CD1c-positive myeloid dendritic cell (primary cell): Measurements from ENCODE around the gene SYF2.
A peak's percentile ranks its signal among the peaks of the same experiment; 100 is the strongest.
"Not testable (repeated sequence)": the region's sequence is repeated elsewhere in the genome, so short reads cannot be mapped to it uniquely, and the experiment has no call there.

ENCODE experiments used
- DNase-seq: peaks from one replicate; pipeline ENCODE4 v3.0.0-alpha.2; 2016; ENCODE audit errors: extremely low spot score

SYF2 gene

DNA sequence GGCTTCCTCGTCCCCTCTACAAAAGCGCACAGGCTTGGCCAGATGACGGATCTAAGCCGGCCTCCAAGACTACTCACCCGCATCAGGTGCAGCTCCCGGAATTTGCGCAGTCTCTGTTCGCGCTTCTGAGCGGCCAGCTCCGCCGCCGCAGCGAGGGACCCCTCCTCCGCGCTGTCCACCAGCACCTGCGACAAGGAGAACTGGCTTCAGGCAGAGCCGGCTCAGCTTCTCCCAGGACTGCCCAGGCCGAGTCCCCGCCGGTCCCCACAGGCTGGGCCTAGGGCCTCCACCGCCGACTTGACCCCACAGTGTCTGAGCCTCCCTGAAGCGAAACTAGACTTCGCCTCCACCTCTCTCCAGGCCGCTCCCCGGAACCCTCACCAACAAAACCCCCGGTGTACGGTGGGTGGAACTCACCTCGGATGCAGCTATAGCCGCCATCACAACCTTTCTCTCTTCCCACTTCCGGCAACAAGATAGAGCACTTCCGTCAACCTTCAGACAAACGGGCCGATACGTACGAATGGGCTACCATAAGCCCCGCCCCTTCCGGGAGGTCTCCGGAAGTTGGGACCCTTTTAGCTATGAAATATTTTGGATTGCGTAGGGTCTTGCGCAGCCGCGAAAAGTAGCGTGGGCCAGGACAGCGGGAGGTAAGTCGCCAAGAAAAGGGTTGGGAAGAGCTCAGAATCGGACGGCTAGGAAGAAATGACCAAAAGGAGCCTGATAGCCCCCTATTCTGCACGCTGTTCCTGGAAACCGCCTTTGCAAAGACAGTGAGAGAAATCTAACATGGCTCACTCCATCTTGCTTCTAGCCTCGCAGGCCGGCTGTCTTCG, at the start of gene SYF2:
Gene SYF2 (minus strand): TSS at position 476 of the 839 bp plus-strand sequence. CDS start 35 bp downstream, at position 441.
- DNase-seq: peak; percentile 93

DNA sequence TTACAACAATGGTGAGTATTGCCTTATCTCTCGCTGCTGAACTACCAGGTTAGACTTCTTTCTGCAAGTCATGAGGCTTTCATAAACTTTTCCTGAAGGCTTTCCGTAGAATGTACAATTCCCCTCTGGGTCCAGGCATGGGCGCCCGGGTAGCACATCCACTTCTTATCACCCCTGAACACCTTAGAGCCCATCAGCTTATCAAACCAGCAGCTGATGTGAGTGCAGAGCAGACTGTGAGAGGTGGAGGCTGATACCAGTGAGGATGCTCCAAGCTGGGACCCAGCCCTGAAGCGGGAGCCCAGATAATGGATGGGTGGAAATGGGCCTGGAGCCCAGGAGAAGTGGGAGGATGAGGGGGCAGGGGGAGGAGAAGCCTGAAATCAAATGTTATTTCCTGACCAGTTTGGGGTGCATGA, 47.4 kb upstream of the SYF2 start:
- not testable (repeated sequence) for DNase-seq

DNA sequence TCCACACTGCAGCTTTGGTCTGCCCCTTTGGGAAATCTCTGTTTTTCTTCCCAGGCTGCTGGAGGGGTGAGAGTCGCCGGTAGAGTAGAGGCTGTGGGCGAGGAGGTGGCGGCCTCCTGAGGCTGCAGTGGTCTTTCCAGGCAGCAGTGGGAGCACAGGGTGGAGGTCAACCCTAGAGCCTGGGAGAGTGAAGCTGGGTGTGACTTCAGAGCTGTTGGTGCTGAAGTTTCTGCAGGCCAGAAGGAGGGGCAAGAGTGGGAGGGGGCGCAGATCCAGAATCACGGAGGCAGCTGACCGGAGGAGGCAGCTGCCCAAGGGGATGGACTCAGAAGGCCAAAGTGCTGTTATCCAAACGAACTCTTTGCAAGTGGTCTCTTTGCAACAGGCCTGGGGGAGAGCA, 46.5 kb upstream of the SYF2 start:
- DNase-seq: not testable (repeated sequence)

DNA sequence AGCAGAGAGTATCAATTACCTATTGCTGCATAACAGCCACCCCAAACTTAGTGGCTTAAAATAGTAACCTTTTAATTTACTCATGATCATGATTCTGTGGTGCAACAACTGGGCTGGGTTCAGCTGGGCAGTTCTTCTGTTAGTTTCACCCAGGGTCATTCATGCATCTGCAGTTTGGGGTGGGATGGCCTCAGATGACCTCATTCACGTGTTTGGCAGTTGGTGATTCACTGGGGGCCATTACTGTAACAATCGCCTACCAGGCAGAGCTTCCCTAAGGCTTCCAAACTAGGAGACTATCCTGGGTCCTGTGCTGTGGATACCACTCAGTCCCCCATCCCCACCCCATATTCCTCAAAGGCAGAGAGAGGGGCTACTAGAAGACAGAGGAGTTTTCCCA, 46.1 kb upstream of the SYF2 start:
- DNase-seq: not testable (repeated sequence)

DNA sequence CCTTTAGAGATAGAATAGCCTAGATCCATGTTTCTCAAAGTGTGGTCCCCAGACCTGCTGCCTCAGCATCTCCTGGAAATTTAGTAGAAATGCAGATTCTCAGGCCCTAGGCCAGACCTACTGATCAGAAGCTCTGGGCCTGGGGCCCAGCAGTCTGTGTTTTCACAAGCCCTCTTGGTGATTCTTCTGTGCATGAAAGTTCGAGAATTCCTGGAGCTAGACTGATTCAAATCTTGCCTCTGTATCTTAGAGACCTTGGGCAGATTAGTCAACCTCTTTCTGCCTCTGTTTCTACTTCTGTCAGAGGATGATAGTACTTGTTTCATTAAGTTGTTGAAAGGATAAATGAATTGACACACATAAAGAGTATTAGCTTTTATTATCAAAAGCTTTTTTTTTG, 45.0 kb upstream of the SYF2 start:
- not testable (repeated sequence) for DNase-seq

DNA sequence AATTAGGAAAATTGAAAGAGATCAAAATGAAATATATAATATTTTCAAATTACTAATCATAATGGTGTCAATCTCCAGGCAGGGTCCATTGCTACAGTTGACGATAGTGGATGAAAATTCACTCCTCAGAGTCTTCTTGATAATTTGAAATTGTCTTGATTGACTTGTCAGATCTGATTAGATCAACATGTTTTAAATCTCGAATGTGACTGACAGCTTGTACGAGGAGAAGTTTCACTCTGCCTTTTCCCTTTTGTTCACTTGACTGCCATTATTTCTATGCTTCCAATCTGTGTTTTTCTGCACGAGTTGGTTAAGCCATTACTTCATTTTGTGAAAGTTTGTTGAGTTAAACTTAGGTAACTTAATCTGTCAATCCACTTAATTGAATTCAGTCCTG, 43.3 kb upstream of the SYF2 start:
- not testable (repeated sequence) for DNase-seq

DNA sequence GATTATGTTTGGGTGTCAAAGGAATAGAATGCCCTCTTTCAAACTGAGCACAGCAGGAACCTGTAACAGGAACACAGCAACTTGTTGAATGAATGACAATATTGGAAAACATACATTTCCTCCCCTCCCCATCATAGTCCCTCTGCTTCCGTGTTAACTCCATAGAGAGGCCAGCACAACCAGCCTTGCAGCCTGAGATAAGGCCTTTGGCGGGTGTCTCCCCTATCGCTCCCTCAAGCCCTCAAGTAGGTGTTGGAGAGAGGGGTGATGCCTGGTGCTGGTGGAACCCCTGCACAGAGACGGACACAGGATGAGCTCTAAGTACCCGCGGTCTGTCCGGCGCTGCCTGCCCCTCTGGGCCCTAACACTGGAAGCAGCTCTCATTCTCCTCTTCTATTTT, 39.9 kb upstream of the SYF2 start, which contains the start of gene RHD:
Gene RHD (plus strand): TSS at position 272 of the 400 bp plus-strand sequence. CDS start 39 bp downstream, at position 311.
- DNase-seq: not testable (repeated sequence)

DNA sequence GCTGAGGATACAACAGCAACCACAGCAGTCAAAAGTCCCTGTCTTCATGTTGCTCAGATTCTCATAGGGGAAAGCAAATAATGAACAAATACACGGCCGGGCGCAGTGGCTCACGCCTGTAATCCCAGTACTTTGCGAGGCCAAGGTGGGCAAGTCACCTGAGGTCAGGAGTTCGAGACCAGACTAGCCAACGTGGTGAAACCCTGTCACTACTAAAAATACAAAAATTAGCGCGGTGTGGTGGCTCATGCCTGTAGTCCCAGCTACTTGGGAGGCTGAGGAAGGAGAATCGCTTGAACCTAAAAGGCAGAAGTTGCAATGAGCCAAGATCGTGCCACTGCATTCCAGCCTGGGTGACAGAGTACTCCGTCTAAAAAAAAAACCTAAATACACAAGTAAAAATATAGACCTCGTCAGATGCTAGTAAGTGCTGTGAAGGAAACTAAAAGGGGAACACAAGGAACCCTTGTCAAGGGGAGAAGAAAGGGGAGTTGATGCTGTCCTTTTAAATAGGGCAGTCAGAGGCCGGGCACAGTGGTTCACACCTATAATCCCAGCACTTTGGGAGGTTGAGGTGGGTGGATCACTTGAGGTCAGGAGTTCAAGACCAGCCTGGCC, 36.0 kb upstream of the SYF2 start:
- not testable (repeated sequence) for DNase-seq

DNA sequence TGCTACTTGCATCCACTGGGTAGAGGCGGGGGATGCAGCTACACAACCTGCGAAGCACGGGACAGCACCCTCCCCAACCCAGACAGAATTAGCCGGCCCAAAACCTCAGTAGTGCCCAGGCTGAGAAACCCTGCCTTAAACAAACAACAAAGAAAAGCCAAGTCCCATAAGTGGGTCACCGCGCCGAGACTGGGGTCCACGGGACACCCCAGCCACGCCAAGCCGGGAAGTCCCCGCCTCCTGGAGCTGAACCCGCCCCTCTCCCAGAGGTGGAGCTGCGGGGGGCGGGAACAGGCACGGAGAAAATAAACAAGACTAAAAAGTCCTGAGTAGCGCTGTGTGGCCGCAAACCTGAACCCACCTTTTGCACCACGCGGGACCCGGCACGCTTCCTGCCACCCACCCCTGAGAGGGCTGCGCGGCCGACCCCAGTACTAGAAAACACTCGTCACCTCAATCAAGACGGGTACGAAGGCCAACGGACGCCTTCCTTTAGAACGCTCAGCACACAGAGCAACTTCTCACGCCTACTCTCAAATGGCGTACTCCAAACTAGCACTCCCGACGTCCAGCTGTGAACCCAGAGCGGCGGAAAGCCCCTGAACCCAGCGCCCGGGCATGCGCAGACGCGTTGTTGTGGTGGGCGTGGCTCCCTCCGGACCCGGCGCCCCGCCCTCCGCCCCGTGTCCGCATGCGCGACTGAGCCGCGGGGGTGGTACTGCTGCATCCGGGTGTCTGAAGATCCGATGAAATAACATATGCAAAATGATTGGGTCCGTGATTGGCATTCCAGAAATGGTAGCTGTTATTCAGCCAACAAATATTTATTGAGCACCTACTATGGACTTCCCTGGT, 35.2 kb upstream of the SYF2 start:
- DNase-seq: not testable (repeated sequence)

DNA sequence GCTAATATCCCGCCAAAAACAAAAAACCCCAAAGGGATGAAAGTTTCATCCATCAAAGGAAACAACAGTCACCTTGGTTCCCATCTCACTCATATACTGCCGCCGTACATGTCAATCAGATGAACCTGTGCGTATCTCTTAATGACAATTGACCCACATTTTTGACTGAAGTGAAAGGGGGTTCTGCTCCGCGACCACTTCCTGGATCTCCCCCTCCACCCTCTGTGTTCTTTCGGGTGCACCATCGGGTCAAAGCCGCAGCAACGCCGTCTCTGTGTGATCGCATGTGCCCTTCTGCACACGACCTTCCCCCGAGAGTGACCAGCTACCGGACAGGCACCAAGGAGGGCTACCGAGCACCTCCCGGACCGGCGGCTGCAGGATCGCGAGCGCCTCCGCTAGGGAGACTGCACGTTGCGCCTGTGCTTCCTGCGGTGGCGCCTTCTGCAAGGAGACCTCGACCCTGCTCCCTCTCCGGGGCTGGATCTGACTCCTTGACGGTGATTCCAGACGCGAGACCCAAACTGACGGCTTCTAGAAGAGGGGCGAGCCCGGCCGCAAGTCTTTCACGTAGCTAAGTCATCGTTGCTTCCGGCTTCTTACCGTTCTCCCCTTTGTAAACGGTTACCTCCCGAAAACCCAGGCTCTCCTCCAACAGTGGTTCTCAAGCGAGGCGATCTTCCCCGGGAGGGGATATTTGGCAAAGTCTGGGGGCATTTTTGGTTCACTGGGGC, 34.4 kb upstream of the SYF2 start:
- DNase-seq: not testable (repeated sequence)

DNA sequence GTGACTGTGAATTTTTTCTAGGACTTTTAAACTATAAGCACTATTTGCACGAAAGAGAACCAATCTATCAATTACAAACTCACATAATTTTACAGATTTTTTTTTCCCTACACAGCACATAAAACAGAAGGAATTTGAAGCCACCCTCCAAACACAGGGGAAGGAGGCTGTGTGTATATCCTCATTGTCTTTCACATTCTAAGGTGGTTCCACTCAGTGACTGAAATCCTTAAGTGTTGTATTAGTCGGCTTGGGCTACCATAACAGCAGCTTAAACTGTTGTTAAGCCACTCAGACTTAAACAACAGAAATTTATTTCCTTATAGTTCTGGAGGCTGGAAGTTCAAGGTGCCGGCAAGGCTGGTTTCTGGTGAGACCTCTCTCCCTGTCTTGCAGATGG, 28.0 kb upstream of the SYF2 start:
- DNase-seq: not testable (repeated sequence)

DNA sequence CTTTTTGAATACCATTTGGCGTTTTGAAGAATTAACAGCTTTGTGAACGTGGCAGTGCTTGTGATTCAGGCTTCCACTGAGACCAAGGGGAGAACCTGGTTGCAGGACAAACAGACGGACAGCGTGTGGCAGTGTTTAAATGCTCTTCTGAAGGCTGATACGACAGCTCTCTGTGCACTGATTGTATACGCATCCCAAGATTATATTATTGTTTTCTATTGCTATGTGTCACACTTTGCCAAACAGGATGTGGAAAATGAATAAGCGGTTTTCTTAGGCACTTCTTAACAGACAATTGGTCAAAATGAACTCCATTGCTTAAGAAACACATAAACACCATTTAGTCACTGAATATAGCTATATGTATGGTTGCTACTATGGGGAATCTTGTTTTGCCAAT, 27.5 kb upstream of the SYF2 start:
- DNase-seq: not testable (repeated sequence)

DNA sequence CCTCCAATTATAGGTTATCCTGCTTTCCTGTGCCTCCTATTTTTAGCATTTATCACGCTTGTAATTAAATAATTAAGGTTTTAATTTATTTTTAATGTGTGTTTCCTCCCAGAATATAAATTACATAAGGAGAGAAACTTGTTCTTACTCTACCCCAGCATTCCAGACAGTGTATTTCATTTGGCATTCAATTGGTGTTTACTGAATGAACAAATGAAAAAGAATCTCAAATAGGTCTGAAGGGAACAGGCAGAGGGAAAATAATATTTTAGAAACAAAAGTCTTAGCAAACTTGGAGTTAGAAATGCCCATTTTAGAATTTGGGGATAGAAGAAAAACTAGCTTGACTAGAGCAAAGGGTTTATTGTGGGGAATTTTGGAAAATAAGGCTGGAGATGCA, 24.9 kb upstream of the SYF2 start:
- DNase-seq: no peak

DNA sequence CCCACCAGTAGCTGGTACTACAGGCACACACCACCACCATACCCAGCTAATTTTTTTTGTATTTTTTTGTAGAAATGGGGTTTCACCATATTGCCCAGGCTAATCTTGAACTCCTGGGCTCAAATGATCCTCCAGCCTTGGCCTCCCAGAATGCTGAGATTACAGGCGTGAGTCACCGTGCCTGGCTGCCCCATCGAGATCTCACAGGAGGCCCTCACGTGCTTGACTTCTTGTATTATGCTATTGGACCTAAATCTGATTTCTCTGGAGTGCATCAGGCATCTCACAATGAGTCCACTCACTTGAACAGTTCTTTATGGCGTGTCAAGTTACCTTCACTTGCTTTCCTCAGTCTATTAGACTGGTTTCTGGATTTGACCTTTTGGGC, 24.3 kb upstream of the SYF2 start:
- no peak for DNase-seq

DNA sequence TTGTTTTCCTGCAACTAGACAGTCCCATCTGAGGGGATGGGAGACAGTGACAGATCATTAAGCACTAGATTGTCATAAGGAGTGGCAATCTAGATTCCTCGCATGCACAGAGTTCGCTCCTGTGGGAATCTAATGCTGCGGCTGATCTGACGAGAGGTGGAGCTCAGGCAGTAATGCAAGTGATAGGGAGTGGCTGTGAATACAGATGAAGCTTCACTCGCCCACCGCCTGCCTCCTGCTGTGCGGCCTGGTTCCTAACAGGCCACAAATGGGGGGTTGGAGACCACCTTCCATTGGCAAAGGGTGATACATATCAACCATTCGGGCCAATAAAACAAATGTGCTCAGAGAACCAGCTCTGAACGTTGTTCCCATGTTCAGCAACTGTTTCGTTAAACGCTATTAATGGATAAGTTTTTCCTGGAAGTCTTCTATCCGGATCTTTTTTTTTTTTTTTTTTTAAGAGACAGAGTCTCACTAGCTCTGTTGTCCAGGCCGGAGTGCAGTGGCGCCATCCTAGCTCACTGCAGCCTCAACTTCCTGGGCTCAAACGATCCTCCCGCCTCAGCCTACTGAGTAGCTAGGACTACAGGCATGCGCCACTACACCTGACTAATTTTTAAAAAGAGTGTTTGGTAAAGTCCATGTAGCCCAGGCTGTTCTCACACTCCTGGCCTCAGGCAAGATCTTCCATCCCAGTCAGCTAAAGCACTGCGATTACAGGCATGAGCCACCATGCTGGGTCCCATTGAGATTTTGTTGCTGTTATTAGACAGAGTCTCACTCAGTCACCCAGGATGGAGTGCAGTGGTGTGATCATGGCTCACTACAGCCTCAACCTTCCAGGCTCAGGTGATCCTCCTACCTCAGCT, 23.6 kb upstream of the SYF2 start:
- no peak for DNase-seq

DNA sequence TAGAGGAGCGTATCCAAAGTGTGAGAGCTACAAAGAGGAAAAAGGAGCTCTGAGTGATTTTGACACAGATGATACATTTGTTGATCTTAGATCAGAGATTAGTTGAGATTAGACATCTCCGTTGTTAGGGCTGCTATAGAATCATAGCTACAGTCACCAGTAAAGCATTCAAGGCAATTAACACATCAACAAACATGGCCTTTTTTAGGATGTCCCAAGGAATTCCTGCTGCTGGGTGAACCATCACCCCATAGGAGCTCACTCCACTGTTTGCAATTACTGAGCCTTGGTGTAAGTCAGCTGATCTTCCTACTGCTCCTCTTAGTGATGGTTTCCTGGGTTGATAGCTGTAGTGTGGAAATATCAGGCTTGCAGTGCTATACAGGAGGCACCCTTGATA, 21.6 kb upstream of the SYF2 start:
- DNase-seq: no peak

DNA sequence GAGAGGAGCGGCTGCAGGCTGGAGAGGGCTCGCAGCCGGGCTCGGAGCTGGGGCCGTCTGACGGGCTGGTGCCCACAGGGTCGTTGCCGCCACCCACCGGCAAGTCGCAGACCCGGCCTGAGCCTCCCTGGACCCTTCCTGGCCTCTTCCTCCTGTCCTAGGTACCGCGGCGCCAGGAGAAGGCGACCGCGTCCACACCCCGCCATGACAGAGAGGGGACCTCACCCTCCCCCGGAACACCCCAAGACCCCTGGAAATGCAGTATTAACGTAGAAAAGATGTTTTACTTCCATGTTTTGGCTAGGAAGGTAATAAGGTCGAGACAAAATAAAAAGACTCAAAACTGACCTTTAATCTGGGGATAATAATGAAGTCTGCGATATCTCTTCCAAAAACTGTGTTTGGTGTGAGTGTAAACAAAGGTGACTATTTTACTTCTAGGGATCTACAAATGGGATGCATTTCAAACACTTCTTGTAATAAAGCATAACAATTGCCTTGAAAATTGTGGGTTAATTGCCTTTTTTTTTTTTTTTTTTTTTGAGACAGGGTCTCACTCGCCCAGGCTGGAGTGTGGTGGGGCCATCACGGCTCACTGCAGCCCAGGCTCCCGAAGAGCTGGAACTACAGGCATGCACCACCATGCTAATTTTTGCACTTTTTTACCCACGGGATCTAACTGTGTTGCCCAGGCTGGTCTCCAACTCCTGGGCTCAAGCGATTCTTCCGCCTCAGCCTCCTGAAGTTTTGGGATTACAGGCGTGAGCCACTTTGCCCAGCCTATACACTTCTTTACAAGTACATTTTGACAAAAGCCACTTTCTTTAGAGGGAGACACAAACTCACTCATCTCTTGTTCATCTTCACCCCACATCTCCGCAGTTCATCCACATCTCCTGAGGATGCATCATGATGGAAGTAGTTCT, 15.8 kb upstream of the SYF2 start:
- no peak for DNase-seq

DNA sequence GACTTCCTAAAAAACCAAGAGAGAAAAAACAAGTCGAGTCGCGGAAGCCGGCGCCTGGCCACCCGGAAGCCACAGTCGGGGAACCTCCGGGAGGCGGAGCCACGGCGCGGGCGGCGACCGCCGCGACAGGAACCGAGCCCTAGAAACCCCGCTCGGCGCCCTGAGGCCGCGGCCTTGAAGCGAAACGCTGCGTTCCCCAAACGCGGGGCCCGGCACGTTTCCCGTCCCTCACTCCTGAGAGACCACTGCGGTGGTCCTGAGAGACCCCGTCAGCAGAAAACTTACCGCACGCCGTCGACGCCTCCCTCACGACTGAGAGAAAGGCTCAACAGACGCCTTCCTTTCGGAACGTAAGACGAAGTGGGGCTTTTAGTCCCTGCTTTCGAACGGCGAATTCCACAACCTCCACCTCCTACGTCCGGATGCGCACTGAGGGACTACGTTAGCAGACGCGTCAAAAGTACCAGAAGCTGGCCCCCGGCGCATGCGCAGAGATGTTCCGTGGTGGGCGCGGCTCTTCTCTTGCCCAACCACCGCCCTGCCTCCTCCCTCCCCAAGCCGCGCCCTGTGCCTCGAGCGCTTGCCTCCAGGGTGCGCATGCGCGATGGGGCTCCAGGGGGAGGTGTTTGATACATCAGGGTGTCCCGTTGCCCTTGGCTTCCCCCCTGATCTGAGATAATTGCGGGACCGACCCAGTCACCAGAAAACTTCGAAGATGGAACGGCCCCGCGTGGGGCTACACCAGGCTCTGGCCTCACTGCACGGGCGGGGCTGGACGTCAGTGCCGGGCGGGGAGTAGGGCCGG, 14.9 kb upstream of the SYF2 start, which contains the start of gene RSRP1:
Gene RSRP1 (minus strand): TSS at position 431 of the 805 bp plus-strand sequence. CDS start 491 bp downstream, outside the sequence.
- DNase-seq: peak; percentile 100
